Measurements from ENCODE around the gene PRDM2.

Gene PRDM2

DNA sequence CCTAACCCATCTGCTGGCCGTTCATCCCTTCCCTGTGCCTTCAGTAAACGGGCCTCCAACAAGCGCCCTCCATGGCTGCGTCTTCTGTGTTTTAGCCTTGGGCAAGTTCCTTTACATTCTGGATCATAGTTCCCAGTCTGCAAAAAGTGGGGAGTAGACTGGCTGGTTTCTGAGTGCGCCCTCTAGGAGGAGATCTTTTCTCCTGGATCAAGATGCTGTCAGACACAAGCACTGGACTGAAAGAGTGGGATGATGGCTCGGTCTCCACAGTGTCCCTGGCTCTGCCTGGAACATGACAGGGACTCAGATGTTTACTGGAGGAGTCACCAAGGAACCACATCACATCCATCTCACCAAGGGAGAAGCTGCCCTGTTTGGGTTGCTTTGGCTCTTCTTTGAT is 88.8 kb downstream of the PRDM2 start:
- H3K9me2 ChIP-seq (replicated peaks; ENCODE audit: insufficient read depth, low read length), result no peaks in the 10 kb centered on the region
- peaks cover 39% of the 10 kb centered on the region; the same call in 1 of the 2 replicates for H4K20me1 ChIP-seq (ENCODE audit: low read depth, low read length)
- H3F3A ChIP-seq (ENCODE audit: insufficient read depth), result no peaks in the 10 kb centered on the region
- H3K27me3 ChIP-seq (ENCODE audit: low read length), result no peaks in the 10 kb centered on the region
- no peak overlapping the region for H3K4me3 ChIP-seq (ENCODE audit: insufficient read depth, low read length, poor library complexity, severe bottlenecking)
- no peaks in the 10 kb centered on the region for H3K9me3 ChIP-seq (ENCODE audit: insufficient read depth, low read length)
- TF ChIP-seq EZH2phosphoT487 (conservative IDR thresholded peaks at IDR 0.05; ENCODE audit: low read length), result no peak
- H2AFZ ChIP-seq (ENCODE audit: low read depth, low read length, severe bottlenecking), result no peak overlapping the region
- H3K9ac ChIP-seq (ENCODE audit: low read length), result no peak overlapping the region
- peaks cover 68% of the 10 kb centered on the region for H3K79me2 ChIP-seq (ENCODE audit: insufficient read depth, low read length)
- no peak overlapping the region for H3K27ac ChIP-seq (ENCODE audit: low read depth, low read length)
- H3K4me2 ChIP-seq (ENCODE audit: low read depth, low read length, poor library complexity, severe bottlenecking), result no peak overlapping the region
- H3K36me3 ChIP-seq (ENCODE audit: low read length), result peaks cover 25% of the 10 kb centered on the region; the same call in 1 of the 2 replicates

DNA sequence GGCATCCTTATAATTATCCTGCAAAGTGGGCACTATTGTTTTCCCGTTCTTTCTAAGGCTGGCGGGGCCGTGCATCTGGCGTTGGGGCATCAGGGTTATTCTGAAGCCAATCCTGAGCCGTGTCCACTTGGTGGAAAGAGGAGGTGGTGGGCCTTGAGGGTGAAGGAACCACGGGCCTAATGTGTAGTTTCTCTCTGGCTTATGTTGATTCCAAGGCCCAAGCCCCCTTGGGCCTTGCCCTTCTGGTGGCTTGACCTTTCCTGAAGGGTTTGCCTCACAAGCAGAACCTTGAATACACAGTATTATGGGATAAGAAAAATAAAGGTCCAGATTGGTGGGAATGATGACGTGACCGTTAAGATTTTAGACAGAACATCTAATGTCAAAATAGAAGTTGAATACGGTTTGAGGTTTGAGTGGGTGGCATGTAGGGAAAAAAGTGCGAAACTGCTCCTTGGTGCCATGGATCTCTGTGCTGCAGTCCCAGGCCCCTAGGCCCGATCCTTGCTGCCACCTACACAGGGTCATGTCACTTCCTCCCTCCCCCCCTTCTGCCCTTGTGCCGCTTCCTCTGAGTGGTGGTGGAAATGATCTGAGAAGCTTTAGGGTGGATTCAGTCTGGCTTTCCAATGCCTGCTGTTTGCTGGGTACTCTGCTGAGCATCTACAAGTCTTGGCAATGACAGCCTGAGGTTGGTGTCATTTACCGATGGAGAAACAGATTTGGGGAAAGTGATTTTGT is 90.5 kb downstream of the PRDM2 start:
- H3K4me3 ChIP-seq (ENCODE audit: insufficient read depth, low read length, poor library complexity, severe bottlenecking), result no peak overlapping the region
- no peaks in the 10 kb centered on the region for H3K27me3 ChIP-seq (ENCODE audit: low read length)
- TF ChIP-seq, protein P1, sequence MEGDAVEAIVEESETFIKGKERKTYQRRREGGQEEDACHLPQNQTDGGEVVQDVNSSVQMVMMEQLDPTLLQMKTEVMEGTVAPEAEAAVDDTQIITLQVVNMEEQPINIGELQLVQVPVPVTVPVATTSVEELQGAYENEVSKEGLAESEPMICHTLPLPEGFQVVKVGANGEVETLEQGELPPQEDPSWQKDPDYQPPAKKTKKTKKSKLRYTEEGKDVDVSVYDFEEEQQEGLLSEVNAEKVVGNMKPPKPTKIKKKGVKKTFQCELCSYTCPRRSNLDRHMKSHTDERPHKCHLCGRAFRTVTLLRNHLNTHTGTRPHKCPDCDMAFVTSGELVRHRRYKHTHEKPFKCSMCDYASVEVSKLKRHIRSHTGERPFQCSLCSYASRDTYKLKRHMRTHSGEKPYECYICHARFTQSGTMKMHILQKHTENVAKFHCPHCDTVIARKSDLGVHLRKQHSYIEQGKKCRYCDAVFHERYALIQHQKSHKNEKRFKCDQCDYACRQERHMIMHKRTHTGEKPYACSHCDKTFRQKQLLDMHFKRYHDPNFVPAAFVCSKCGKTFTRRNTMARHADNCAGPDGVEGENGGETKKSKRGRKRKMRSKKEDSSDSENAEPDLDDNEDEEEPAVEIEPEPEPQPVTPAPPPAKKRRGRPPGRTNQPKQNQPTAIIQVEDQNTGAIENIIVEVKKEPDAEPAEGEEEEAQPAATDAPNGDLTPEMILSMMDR (IDR thresholded peaks at IDR 0.05; ENCODE audit: insufficient read depth, low read length, poor library complexity, severe bottlenecking), result no peak
- TF ChIP-seq EZH2phosphoT487 (conservative IDR thresholded peaks at IDR 0.05; ENCODE audit: low read length), result no peak
- H3K9me3 ChIP-seq (ENCODE audit: insufficient read depth, low read length), result no peaks in the 10 kb centered on the region
- no peak overlapping the region for H3K9ac ChIP-seq (ENCODE audit: low read length)
- peaks cover 25% of the 10 kb centered on the region; the same call in 1 of the 2 replicates for H3K36me3 ChIP-seq (ENCODE audit: low read length)
- no peaks in the 10 kb centered on the region for H3F3A ChIP-seq (ENCODE audit: insufficient read depth)
- H3K9me2 ChIP-seq (replicated peaks; ENCODE audit: insufficient read depth, low read length), result no peaks in the 10 kb centered on the region
- peaks cover 51% of the 10 kb centered on the region for H3K79me2 ChIP-seq (ENCODE audit: insufficient read depth, low read length)
- H2AFZ ChIP-seq (ENCODE audit: low read depth, low read length, severe bottlenecking), result no peak overlapping the region
- H3K4me2 ChIP-seq (ENCODE audit: low read depth, low read length, poor library complexity, severe bottlenecking), result no peak overlapping the region
- H4K20me1 ChIP-seq (ENCODE audit: low read depth, low read length), result peaks cover 30% of the 10 kb centered on the region; the same call in 1 of the 2 replicates
- no peak overlapping the region for H3K27ac ChIP-seq (ENCODE audit: low read depth, low read length)

DNA sequence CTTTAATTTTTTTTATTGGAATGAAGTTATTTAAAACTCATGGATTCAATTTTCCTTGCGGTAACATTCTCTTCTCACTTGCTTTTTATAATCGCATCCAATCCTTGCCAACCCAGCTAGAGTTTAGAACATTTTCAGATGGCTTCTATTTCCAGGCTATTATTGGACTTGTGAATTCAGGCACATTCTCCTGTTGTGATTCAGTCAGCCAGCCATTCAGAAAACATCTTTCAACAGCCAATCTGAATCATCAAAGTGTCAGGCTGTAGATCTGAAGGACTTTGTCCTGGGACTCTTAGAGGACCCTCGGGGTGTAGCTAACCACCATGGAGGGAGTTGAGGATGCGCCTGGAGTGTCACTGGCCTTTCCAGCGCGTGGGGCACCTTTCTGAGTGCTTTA is 92.4 kb downstream of the PRDM2 start:
- Histone ChIP-seq H4K20me1 (ENCODE audit: low read depth, low read length) (peaks cover 15% of the 10 kb centered on the region; the same call in 1 of the 2 replicates), H3K4me2 (ENCODE audit: low read depth, low read length, poor library complexity, severe bottlenecking) (no peak overlapping the region), H3K9me3 (ENCODE audit: insufficient read depth, low read length) (no peaks in the 10 kb centered on the region), H3K27ac (ENCODE audit: low read depth, low read length) (no peak overlapping the region), H3K36me3 (ENCODE audit: low read length) (peaks cover 11% of the 10 kb centered on the region; the same call in 1 of the 2 replicates), H3K4me3 (ENCODE audit: insufficient read depth, low read length, poor library complexity, severe bottlenecking) (no peak overlapping the region), H3K9ac (ENCODE audit: low read length) (no peak overlapping the region), H3K9me2 (replicated peaks; ENCODE audit: insufficient read depth, low read length) (no peaks in the 10 kb centered on the region), H2AFZ (ENCODE audit: low read depth, low read length, severe bottlenecking) (no peak overlapping the region), H3K27me3 (ENCODE audit: low read length) (no peaks in the 10 kb centered on the region), H3K79me2 (ENCODE audit: insufficient read depth, low read length) (peaks cover 34% of the 10 kb centered on the region), H3F3A (ENCODE audit: insufficient read depth) (no peaks in the 10 kb centered on the region)
- TF ChIP-seq, protein P1 (IDR thresholded peaks at IDR 0.05; ENCODE audit: insufficient read depth, low read length, poor library complexity, severe bottlenecking), result no peak
- no peak for TF ChIP-seq EZH2phosphoT487 (conservative IDR thresholded peaks at IDR 0.05; ENCODE audit: low read length)

Data from SU-DHL-6 (cell line).